ENCODE results near the gene PFKL.

Gene PFKL

GRCh38 chr21:44304877-44305293, 5.0 kb downstream of the PFKL start:
- ATAC-seq (ENCODE audit: insufficient read depth, low read depth) (peak; percentile 72), DNase-seq (peak; percentile 60)
- TF ChIP-seq EZH2 (IDR thresholded peaks at IDR 0.05; ENCODE audit: borderline replicate concordance, low read depth, low read length, severe bottlenecking): no peak
- TF ChIP-seq, protein P1, sequence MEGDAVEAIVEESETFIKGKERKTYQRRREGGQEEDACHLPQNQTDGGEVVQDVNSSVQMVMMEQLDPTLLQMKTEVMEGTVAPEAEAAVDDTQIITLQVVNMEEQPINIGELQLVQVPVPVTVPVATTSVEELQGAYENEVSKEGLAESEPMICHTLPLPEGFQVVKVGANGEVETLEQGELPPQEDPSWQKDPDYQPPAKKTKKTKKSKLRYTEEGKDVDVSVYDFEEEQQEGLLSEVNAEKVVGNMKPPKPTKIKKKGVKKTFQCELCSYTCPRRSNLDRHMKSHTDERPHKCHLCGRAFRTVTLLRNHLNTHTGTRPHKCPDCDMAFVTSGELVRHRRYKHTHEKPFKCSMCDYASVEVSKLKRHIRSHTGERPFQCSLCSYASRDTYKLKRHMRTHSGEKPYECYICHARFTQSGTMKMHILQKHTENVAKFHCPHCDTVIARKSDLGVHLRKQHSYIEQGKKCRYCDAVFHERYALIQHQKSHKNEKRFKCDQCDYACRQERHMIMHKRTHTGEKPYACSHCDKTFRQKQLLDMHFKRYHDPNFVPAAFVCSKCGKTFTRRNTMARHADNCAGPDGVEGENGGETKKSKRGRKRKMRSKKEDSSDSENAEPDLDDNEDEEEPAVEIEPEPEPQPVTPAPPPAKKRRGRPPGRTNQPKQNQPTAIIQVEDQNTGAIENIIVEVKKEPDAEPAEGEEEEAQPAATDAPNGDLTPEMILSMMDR (IDR thresholded peaks at IDR 0.05; ENCODE audit: borderline replicate concordance, extremely low read depth, low read length, poor library complexity, severe bottlenecking): peak; percentile 76
- Histone ChIP-seq H3K79me2 (ENCODE audit: insufficient read depth, low read length) (peaks cover 71% of the 10 kb centered on the region), H3K4me3 (ENCODE audit: low read depth in 1 of 2, low read length in 2 of 2) (no peak overlapping the region), H3K4me2 (ENCODE audit: insufficient read depth, low read length) (no peak overlapping the region), H3K36me3 (ENCODE audit: insufficient read depth, low read length) (peaks cover 53% of the 10 kb centered on the region), H4K20me1 (ENCODE audit: insufficient read depth, low read length) (peaks cover 80% of the 10 kb centered on the region), H2AFZ (ENCODE audit: low read depth, low read length) (no peak overlapping the region), H3K9ac (ENCODE audit: low read depth, low read length) (no peak overlapping the region), H3K4me1 (ENCODE audit: insufficient read depth, low read length) (peaks cover 22% of the 10 kb centered on the region), H3K27me3 (ENCODE audit: insufficient read depth, low read length, poor library complexity) (no peaks in the 10 kb centered on the region), H3K27ac (ENCODE audit: low read length) (no peak overlapping the region; the same call in 1 of the 2 replicates), H3K9me3 (ENCODE audit: insufficient read depth, low read length, severe bottlenecking) (no peaks in the 10 kb centered on the region)

DNA sequence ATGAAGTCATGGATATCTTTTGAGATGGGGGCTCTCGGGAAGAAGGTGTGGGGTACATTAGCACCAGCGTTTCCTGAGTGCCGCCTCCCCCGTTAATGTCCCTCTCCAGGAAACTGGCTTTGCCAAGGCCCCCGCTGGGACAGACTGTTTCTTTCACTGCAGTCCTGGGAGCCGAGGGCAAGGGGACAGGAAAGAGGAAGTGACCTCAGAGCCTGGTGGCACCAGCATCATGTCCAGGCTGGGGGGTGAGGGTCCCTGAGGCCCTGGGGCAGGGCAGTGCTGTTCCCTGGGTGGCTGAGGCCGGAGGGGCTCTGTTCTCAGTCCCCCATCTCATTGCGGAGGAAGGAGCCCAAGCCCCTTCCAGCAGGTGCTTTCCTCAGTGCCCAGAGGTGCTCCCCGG, 5.8 kb downstream of the PFKL start:
- Histone ChIP-seq H3K79me2 (ENCODE audit: insufficient read depth, low read length) (peaks cover 63% of the 10 kb centered on the region), H3K36me3 (ENCODE audit: insufficient read depth, low read length) (peaks cover 61% of the 10 kb centered on the region), H3K9ac (ENCODE audit: low read depth, low read length) (no peak overlapping the region), H3K4me3 (ENCODE audit: low read depth in 1 of 2, low read length in 2 of 2) (no peak overlapping the region), H3K27ac (ENCODE audit: low read length) (no peak overlapping the region), H3K27me3 (ENCODE audit: insufficient read depth, low read length, poor library complexity) (no peaks in the 10 kb centered on the region), H4K20me1 (ENCODE audit: insufficient read depth, low read length) (peaks cover 86% of the 10 kb centered on the region), H2AFZ (ENCODE audit: low read depth, low read length) (no peak overlapping the region), H3K9me3 (ENCODE audit: insufficient read depth, low read length, severe bottlenecking) (no peaks in the 10 kb centered on the region), H3K4me2 (ENCODE audit: insufficient read depth, low read length) (no peak overlapping the region), H3K4me1 (ENCODE audit: insufficient read depth, low read length) (peaks cover 20% of the 10 kb centered on the region)
- no peak for ATAC-seq (ENCODE audit: insufficient read depth, low read depth)
- no peak for DNase-seq
- TF ChIP-seq, protein P1 (IDR thresholded peaks at IDR 0.05; ENCODE audit: borderline replicate concordance, extremely low read depth, low read length, poor library complexity, severe bottlenecking): no peak
- no peak for TF ChIP-seq EZH2 (IDR thresholded peaks at IDR 0.05; ENCODE audit: borderline replicate concordance, low read depth, low read length, severe bottlenecking)

DNA sequence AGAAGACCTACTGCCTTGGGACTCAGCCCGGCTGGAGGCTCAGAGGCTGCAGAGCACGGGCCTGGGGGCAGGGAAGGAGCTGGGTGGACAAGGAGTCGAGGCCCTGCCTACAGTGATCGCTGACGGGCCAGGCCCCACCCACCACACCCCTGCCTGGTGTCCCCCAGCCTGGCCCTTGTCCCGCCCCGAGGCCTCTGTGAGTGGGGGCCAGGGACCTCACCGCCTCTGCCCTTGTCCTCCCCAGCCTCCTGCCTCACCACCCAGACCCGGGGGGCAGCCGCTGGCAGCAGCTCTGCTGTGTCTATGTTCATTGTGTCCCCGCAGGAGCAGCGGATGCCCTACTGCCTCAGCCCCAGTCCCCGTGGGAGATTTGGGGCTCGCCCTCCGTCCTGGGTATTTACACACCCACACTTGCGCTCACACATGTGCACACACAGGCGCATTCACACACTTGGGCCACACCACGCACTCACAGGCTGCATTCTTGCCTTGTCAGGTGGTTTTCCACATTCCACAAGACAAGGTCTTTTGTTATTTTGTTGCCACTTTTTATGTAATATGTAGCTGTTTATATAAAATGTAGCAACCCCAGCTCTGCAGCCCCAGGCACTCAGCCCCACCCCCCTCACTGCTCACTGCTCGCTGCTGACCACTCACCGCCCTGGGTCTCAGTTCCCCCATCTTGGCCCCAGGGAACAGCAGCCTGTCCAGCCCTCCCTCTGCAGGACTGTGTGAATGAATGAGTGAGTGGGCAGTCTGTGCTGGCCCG, 7.3 kb downstream of the PFKL start:
- Histone ChIP-seq H2AFZ (ENCODE audit: low read depth, low read length) (no peak overlapping the region), H3K4me1 (ENCODE audit: insufficient read depth, low read length) (peaks cover 6% of the 10 kb centered on the region), H4K20me1 (ENCODE audit: insufficient read depth, low read length) (peaks cover 84% of the 10 kb centered on the region), H3K36me3 (ENCODE audit: insufficient read depth, low read length) (peaks cover 70% of the 10 kb centered on the region), H3K79me2 (ENCODE audit: insufficient read depth, low read length) (peaks cover 49% of the 10 kb centered on the region), H3K9me3 (ENCODE audit: insufficient read depth, low read length, severe bottlenecking) (no peaks in the 10 kb centered on the region), H3K27me3 (ENCODE audit: insufficient read depth, low read length, poor library complexity) (no peaks in the 10 kb centered on the region), H3K27ac (ENCODE audit: low read length) (no peak overlapping the region), H3K4me3 (ENCODE audit: low read depth in 1 of 2, low read length in 2 of 2) (no peak overlapping the region), H3K4me2 (ENCODE audit: insufficient read depth, low read length) (no peak overlapping the region), H3K9ac (ENCODE audit: low read depth, low read length) (no peak overlapping the region)
- TF ChIP-seq EZH2 (IDR thresholded peaks at IDR 0.05; ENCODE audit: borderline replicate concordance, low read depth, low read length, severe bottlenecking): no peak
- no peak for ATAC-seq (ENCODE audit: insufficient read depth, low read depth)
- no peak for DNase-seq

DNA sequence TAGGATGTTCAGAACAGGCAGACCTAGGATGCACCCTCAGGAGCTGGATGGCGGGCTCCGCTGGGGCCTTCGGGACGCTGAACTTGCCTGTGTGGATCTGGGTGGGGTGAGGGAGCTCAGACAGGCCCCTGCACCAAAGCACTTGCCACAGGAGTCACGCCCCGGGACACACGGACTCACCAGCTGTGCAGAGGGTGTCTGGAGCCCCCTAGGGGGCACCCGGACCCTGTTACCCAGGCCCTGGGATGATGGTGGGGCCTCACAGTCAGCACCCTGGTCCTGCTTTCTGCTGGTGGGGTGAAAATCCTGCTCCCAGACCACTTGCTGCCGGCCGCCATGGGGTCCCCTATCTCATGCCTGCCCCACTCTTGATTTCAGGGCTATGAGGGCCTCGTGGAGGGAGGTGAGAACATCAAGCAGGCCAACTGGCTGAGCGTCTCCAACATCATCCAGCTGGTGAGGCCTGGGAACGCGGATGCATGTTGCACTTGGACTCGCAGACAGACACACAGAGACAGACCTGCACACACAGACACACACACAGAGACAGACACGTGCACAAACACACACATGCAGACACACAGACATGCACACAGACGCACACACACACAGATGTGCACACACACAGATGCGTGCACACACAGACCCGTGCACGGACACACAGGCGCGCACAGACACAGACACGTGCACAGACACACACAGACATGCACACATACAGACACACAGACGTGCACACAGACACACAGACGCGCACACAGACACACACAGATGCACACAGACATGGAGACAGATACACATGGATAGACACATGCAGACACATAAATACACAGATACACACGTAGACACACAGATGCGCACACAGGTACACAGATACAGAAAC, 11.0 kb downstream of the PFKL start:
- Histone ChIP-seq H3K4me1 (ENCODE audit: insufficient read depth, low read length) (no peaks in the 10 kb centered on the region), H3K9me3 (ENCODE audit: insufficient read depth, low read length, severe bottlenecking) (no peaks in the 10 kb centered on the region), H3K4me2 (ENCODE audit: insufficient read depth, low read length) (no peak overlapping the region), H3K79me2 (ENCODE audit: insufficient read depth, low read length) (peaks cover 14% of the 10 kb centered on the region), H3K27ac (ENCODE audit: low read length) (no peak overlapping the region), H3K36me3 (ENCODE audit: insufficient read depth, low read length) (peaks cover 89% of the 10 kb centered on the region), H4K20me1 (ENCODE audit: insufficient read depth, low read length) (peaks cover 78% of the 10 kb centered on the region), H3K9ac (ENCODE audit: low read depth, low read length) (no peak overlapping the region), H2AFZ (ENCODE audit: low read depth, low read length) (no peak overlapping the region), H3K4me3 (ENCODE audit: low read depth in 1 of 2, low read length in 2 of 2) (no peak overlapping the region), H3K27me3 (ENCODE audit: insufficient read depth, low read length, poor library complexity) (no peaks in the 10 kb centered on the region)
- ATAC-seq (ENCODE audit: insufficient read depth, low read depth): 0 out of 3 replicates have a peak, but pooled peaks have one; percentile 35
- no peak for DNase-seq
- no peak for TF ChIP-seq EZH2 (IDR thresholded peaks at IDR 0.05; ENCODE audit: borderline replicate concordance, low read depth, low read length, severe bottlenecking)
- TF ChIP-seq, protein P1 (IDR thresholded peaks at IDR 0.05; ENCODE audit: borderline replicate concordance, extremely low read depth, low read length, poor library complexity, severe bottlenecking): peak; percentile 26
